Nephron progenitor cell (in vitro differentiated cells): ENCODE data around the gene TMCO4.

Experiments used
- DNase-seq: peaks from one replicate; pipeline ENCODE4 v3.0.0; 2021
- H3K27ac Mint-ChIP-seq: 2 replicates; pipeline ENCODE4 v1.8.0; 2021; ENCODE audit warnings: mild to moderate bottlenecking, moderate library complexity, mixed read lengths
- H3K27me3 Mint-ChIP-seq: 2 replicates; pipeline ENCODE4 v1.8.0; 2021; ENCODE audit warnings: mild to moderate bottlenecking, low read depth, mixed read lengths; ENCODE audit not compliant: poor library complexity
- H3K36me3 Mint-ChIP-seq: 2 replicates; pipeline ENCODE4 v1.8.0; 2021; ENCODE audit warnings: low read depth, mixed read lengths
- H3K4me1 Mint-ChIP-seq: 2 replicates; pipeline ENCODE4 v1.8.0; 2021; ENCODE audit warnings: mixed read lengths
- H3K4me3 Mint-ChIP-seq: 2 replicates; pipeline ENCODE4 v1.8.0; 2021; ENCODE audit warnings: mild to moderate bottlenecking, moderate library complexity, mixed read lengths
- H3K9me3 Mint-ChIP-seq: 2 replicates; pipeline ENCODE4 v1.8.0; 2021; ENCODE audit warnings: mild to moderate bottlenecking, moderate library complexity, mixed read lengths
- TF ChIP-seq, protein P1 (sequence below): fragments of 200-600 bp; sonication (generic); IDR thresholded peaks from 2 replicates; pipeline ENCODE4 v1.5.0; 2021; ENCODE audit warnings: antibody characterized with exemption

The TMCO4 gene

DNA sequence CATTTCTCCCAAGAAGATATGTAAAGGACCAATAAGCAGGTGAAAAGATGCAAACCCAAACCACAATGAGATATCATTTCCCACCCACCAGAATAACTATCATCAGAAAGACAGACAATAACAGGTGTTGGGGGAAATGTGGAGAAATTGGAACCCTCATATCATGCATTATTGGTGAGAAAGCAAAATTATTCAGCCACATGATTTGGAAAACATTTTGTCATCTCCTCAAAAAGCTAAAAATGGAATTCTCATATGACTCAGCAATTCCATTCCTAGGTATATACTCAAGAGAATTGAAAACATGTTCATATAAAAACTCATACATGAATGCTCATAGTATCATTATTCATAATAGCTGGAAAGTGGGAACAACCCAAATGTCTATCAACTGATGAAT, 40.5 kb upstream of the TMCO4 start:
- Mint-ChIP-seq H3K27me3 (peaks cover 29% of the 10 kb centered on the region), H3K4me1 (peaks cover 9% of the 10 kb centered on the region), H3K4me3 (no peak overlapping the region), H3K27ac (no peak overlapping the region), H3K36me3 (no peaks in the 10 kb centered on the region), H3K9me3 (peaks cover 4% of the 10 kb centered on the region)
- DNase-seq: no peak
- TF ChIP-seq, protein P1, sequence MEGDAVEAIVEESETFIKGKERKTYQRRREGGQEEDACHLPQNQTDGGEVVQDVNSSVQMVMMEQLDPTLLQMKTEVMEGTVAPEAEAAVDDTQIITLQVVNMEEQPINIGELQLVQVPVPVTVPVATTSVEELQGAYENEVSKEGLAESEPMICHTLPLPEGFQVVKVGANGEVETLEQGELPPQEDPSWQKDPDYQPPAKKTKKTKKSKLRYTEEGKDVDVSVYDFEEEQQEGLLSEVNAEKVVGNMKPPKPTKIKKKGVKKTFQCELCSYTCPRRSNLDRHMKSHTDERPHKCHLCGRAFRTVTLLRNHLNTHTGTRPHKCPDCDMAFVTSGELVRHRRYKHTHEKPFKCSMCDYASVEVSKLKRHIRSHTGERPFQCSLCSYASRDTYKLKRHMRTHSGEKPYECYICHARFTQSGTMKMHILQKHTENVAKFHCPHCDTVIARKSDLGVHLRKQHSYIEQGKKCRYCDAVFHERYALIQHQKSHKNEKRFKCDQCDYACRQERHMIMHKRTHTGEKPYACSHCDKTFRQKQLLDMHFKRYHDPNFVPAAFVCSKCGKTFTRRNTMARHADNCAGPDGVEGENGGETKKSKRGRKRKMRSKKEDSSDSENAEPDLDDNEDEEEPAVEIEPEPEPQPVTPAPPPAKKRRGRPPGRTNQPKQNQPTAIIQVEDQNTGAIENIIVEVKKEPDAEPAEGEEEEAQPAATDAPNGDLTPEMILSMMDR: no peak

DNA sequence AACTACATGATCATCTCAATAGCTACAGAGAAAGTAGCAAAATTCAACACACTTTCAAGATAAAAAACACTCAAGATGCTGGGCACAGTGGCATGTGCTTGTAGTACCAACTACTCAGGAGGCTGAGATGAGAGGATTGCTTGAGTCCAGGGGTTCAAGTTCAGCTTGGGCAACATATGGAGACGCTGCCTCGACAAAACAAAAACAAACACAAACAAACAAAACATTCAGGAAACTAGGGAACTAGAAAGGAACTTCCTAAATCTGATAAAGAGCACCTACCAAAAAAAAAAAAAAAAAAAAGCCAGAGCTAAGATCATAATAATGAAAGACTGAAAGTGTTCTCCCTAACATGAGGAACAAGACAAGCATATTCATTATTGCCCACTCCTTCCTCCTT, 38.1 kb upstream of the TMCO4 start:
- Mint-ChIP-seq H3K27me3 (peaks cover 27% of the 10 kb centered on the region), H3K4me1 (no peaks in the 10 kb centered on the region), H3K4me3 (no peak overlapping the region), H3K36me3 (no peaks in the 10 kb centered on the region), H3K27ac (no peak overlapping the region), H3K9me3 (peaks cover 2% of the 10 kb centered on the region)
- TF ChIP-seq, protein P1: no peak
- DNase-seq: no peak

DNA sequence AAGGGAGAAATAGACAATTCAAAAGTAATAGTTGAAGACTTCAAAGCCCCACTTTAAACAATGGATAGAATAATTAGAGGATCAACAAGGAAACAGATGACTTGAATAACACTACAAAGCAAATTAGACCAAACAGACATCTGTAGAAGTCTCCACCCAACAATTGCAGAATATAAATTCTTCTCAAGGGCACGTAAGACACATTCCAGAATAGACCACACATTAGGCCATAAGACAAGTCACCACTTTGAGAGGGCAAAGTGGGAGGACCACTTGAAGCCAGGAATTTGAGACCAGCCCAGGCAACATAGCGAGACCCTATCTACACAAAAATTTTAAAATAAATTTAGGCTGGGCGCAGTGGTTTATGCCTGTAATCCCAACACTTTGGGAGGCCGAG, 35.9 kb upstream of the TMCO4 start:
- H3K27me3 Mint-ChIP-seq: peaks cover 38% of the 10 kb centered on the region
- no peak for DNase-seq
- H3K4me1 Mint-ChIP-seq: no peaks in the 10 kb centered on the region
- H3K27ac Mint-ChIP-seq: no peak overlapping the region
- H3K4me3 Mint-ChIP-seq: no peak overlapping the region
- TF ChIP-seq, protein P1: no peak
- peaks cover 18% of the 10 kb centered on the region for H3K9me3 Mint-ChIP-seq
- no peaks in the 10 kb centered on the region for H3K36me3 Mint-ChIP-seq

DNA sequence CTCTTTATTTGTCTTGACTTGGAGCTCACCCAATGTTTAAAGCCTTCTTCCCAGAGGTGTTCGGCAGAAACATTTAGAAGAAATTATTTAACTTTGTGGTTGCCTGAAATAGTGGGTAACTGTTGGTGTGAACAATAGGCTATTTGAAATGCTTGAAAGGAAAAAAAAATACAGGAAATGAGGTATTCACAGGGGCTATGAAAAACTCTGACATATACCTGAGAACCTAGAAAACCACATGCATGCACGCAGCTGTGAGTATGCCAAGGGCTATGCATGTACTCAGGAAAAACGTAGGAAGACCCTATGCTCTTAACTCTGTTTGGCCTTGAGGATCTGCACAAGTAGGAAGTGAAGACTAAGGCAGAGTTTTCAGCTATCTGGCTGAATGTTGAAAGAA, 31.7 kb upstream of the TMCO4 start:
- DNase-seq: no peak
- peaks cover 40% of the 10 kb centered on the region for H3K9me3 Mint-ChIP-seq
- TF ChIP-seq, protein P1: no peak

DNA sequence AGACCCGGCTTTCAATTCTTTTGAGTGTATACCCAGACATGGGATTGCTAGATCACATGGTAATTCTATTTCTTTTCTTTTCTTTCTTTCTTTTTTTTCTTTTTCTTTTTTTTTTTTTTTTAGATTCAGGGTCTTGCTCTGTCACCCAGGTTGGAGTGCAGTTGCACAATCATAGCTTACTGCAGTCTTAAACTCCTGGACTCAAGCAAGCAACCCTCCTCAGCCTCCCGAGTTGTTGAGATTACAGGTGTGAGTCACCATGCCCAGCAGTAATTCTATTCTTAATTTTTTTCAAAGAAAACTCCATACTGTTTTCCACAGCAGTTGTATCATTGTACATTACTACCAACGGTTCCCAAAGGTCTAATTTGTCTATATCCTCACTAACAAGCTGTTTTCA, 28.8 kb upstream of the TMCO4 start:
- Mint-ChIP-seq H3K27ac (no peak overlapping the region), H3K27me3 (peaks cover 36% of the 10 kb centered on the region), H3K36me3 (no peaks in the 10 kb centered on the region), H3K4me1 (no peaks in the 10 kb centered on the region), H3K4me3 (no peak overlapping the region), H3K9me3 (peaks cover 40% of the 10 kb centered on the region)
- TF ChIP-seq, protein P1: no peak
- DNase-seq: no peak

More for the DNA sequence above, 31.7 kb upstream of the TMCO4 start:
- H3K4me3 Mint-ChIP-seq: no peak overlapping the region
- no peaks in the 10 kb centered on the region for H3K4me1 Mint-ChIP-seq
- H3K27me3 Mint-ChIP-seq: peaks cover 37% of the 10 kb centered on the region
- H3K36me3 Mint-ChIP-seq: no peaks in the 10 kb centered on the region
- no peak overlapping the region for H3K27ac Mint-ChIP-seq

DNA sequence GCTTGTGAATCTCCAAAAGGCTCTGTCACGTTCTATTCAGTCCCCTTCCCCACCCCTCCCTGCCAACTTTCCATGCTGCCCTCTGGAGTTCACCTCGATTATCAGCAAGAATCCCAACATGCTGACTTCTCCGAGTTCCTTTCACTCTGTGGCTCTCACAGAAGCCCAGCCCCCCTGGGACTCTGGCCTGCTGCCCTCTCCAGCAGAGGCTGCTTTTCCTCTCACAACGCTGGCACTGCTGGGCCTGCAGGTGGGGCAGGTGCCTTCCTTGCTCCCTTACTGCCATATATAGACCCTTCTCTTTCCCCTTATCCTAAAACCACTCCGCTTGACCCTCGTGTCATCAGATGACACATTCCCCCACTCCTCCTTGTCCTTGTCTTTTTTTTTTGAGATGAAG, 25.6 kb upstream of the TMCO4 start:
- peaks cover 28% of the 10 kb centered on the region for H3K27me3 Mint-ChIP-seq
- H3K4me1 Mint-ChIP-seq: peaks cover 2% of the 10 kb centered on the region
- H3K4me3 Mint-ChIP-seq: no peak overlapping the region
- H3K36me3 Mint-ChIP-seq: no peaks in the 10 kb centered on the region
- DNase-seq: no peak
- peaks cover 21% of the 10 kb centered on the region for H3K9me3 Mint-ChIP-seq
- TF ChIP-seq, protein P1: no peak
- H3K27ac Mint-ChIP-seq: no peak overlapping the region
